ENCODE data around the gene CARD11. TPM values are rescaled to one million over a fixed set of nuclear protein-coding genes. Genes with fewer than 3 reads are reported as not detected.

The CARD11 gene
- total RNA-seq, 3 donors from 2014 or later: 0.80 to 2.9 (median 2.0) TPM

- Histone ChIP-seq H3K36me3 (no peaks in the 10 kb centered on the region), H3K9me3 (peaks cover 5 to 16% of the 10 kb centered on the region in 2 donors), H3K27me3 (peaks cover 0 to 14% of the 10 kb centered on the region in 2 donors), H3K4me1 (no peaks in the 10 kb centered on the region), H3K4me3 (no peak overlapping the region), H3K27ac (no peak overlapping the region)
- intact Hi-C loops (cut with DNase I; ENCODE audit: low total_unique reads): no loop called here
- TF ChIP-seq POLR2AphosphoS5 (IDR thresholded peaks at IDR 0.05): no peak
- TF ChIP-seq POLR2A (IDR thresholded peaks at IDR 0.05): no peak
- no peak for TF ChIP-seq CTCF (IDR thresholded peaks at IDR 0.05)
- DNase-seq (ENCODE audit: low spot score in 2 of 2): no peak
Measured at GRCh38 chr7:3066506-3066905, 22.8 kb upstream of the CARD11 start.

- H3K4me1 ChIP-seq: no peaks in the 10 kb centered on the region
- H3K36me3 ChIP-seq: no peaks in the 10 kb centered on the region
- H3K9me3 ChIP-seq: peaks cover 2 to 10% of the 10 kb centered on the region in 2 donors
- no peak for TF ChIP-seq CTCF (IDR thresholded peaks at IDR 0.05)
- TF ChIP-seq POLR2A (IDR thresholded peaks at IDR 0.05): no peak
- TF ChIP-seq POLR2AphosphoS5 (IDR thresholded peaks at IDR 0.05): no peak
- no peak overlapping the region for H3K27ac ChIP-seq
- H3K27me3 ChIP-seq: peaks cover 0 to 14% of the 10 kb centered on the region in 2 donors
- intact Hi-C loops (cut with DNase I; ENCODE audit: low total_unique reads): no loop called here
- DNase-seq (ENCODE audit: low spot score in 2 of 2): no peak
- no peak overlapping the region for H3K4me3 ChIP-seq
Measured at GRCh38 chr7:3065724-3066143, 22.1 kb upstream of the CARD11 start.

- Histone ChIP-seq H3K4me3 (no peak overlapping the region), H3K36me3 (no peaks in the 10 kb centered on the region), H3K27me3 (peaks cover 0 to 14% of the 10 kb centered on the region in 2 donors), H3K27ac (no peak overlapping the region), H3K4me1 (no peaks in the 10 kb centered on the region), H3K9me3 (no peaks in the 10 kb centered on the region)
- DNase-seq (ENCODE audit: low spot score in 2 of 2): no peak
- intact Hi-C loops (cut with DNase I; ENCODE audit: low total_unique reads): no loop called here
- no peak for TF ChIP-seq CTCF (IDR thresholded peaks at IDR 0.05)
- TF ChIP-seq POLR2A (IDR thresholded peaks at IDR 0.05): no peak
- no peak for TF ChIP-seq POLR2AphosphoS5 (IDR thresholded peaks at IDR 0.05)
Measured at GRCh38 chr7:3064067-3064466, 20.4 kb upstream of the CARD11 start.

- Histone ChIP-seq H3K4me3 (no peak overlapping the region), H3K27ac (no peak overlapping the region), H3K4me1 (no peaks in the 10 kb centered on the region), H3K27me3 (peaks cover 0 to 14% of the 10 kb centered on the region in 2 donors), H3K9me3 (no peaks in the 10 kb centered on the region), H3K36me3 (no peaks in the 10 kb centered on the region)
- intact Hi-C loops (cut with DNase I; ENCODE audit: low total_unique reads): no loop called here
- TF ChIP-seq POLR2A (IDR thresholded peaks at IDR 0.05) (no peak), CTCF (IDR thresholded peaks at IDR 0.05) (no peak)
- no peak for DNase-seq (ENCODE audit: low spot score in 2 of 2)
Measured at GRCh38 chr7:3063016-3063753, 19.5 kb upstream of the CARD11 start.

GRCh38 chr7:3057066-3057420 is 13.4 kb upstream of the CARD11 start:
- Histone ChIP-seq H3K36me3 (no peaks in the 10 kb centered on the region), H3K27me3 (no peaks in the 10 kb centered on the region), H3K4me3 (no peak overlapping the region), H3K4me1 (no peaks in the 10 kb centered on the region), H3K27ac (no peak overlapping the region), H3K9me3 (peaks cover 5 to 7% of the 10 kb centered on the region in 2 donors)
- intact Hi-C loops (cut with DNase I; ENCODE audit: low total_unique reads): no loop called here
- DNase-seq (ENCODE audit: low spot score in 2 of 2): no peak
- no peak for TF ChIP-seq CTCF (IDR thresholded peaks at IDR 0.05)
- no peak for TF ChIP-seq POLR2AphosphoS5 (IDR thresholded peaks at IDR 0.05)
- no peak for TF ChIP-seq POLR2A (IDR thresholded peaks at IDR 0.05)
